ENCODE measurements around the gene MRPL10. TPM values are rescaled to one million over a fixed set of nuclear protein-coding genes. Genes with fewer than 3 reads are reported as not detected.

The MRPL10 gene
- total RNA-seq, 5 donors from 2014 or later (not counting 1 experiment from before 2014, with no cell fraction given) = 34.1 to 60.1 (median 41.6) TPM

- H3K4me1 ChIP-seq (ENCODE audit: control insufficient read depth in 1 of 2, extremely low read depth in 1 of 2, insufficient read depth in 2 of 2, low read length in 2 of 2) = peaks cover 3 to 22% of the 10 kb centered on the region in 2 experiments
Observed at GRCh38 chr17:47840742-47841487, 9.6 kb upstream of the MRPL10 start, which contains the start of gene SCRN2. TSS of gene SCRN2 (minus strand) at chr17:47841273. CDS start at chr17:47840843, 430 bp downstream.

GRCh38 chr17:47840001-47840741 lies 8.8 kb upstream of the MRPL10 start:
- no peak for ATAC-seq (replicated peaks in 1 of 4)
- Mint-ChIP-seq H3K36me3 (peaks cover 2% of the 10 kb centered on the region), H3K4me1 (peaks cover 36 to 42% (median 38%) of the 10 kb centered on the region in 3 donors), H3K9me3 (no peaks in the 10 kb centered on the region), H3K27me3 (peaks cover 8 to 13% of the 10 kb centered on the region in 2 donors), H3K27ac (peak overlapping the region in 1 of 2 donors; percentile 93), H3K4me3 (peak overlapping the region; percentile 94 to 96 (median 96))
- H3K27ac ChIP-seq (ENCODE audit: low read length) = no peak overlapping the region
- CTCF ChIA-PET = interaction anchor here (0.6 to 3.2 kb wide), 11 partner anchors 9 to 181 kb away, joined by 3 to 27 read pairs (median 4); partner anchors contain the start of genes CDK5RAP3 (in 1 of the 2), LRRC46 (in 1 of the 2), MRPL10 (in 1 of the 2) and PNPO (in 1 of the 2)
- WGBS (ENCODE audit: insufficient coverage) = 56% methylated on average over 11 of the region's 17 CpGs
- H3K36me3 ChIP-seq (ENCODE audit: control insufficient read depth in 2 of 2, extremely low read depth in 1 of 2, insufficient read depth in 1 of 2, low read length in 1 of 2) = peaks cover 16 to 20% of the 10 kb centered on the region in 2 donors
- H3K4me1 ChIP-seq (ENCODE audit: control insufficient read depth in 1 of 2, extremely low read depth in 1 of 2, insufficient read depth in 2 of 2, low read length in 2 of 2) = peaks cover 3 to 30% of the 10 kb centered on the region in 2 experiments
- no peak for DNase-seq
- peak overlapping the region; percentile 72 to 94 for H3K4me3 ChIP-seq (ENCODE audit: control insufficient read depth in 1 of 2, extremely low read depth in 1 of 2, low read length in 1 of 2)
- H3K27me3 ChIP-seq (replicated peaks in 1 of 2; ENCODE audit: control insufficient read depth in 2 of 2, extremely low read depth in 1 of 2, insufficient read depth in 2 of 2, low read length in 1 of 2) = peaks cover 0 to 16% of the 10 kb centered on the region in 2 experiments
- no peaks in the 10 kb centered on the region for H3K9me3 ChIP-seq
- POLR2A ChIA-PET = interaction anchor here (0.6 to 1.6 kb wide), 2 partner anchors 54 to 85 kb away, joined by 4 to 5 read pairs; no protein-coding TSS in a partner anchor

More at GRCh38 chr17:47840742-47841487, 9.6 kb upstream of the MRPL10 start, which contains the start of gene SCRN2:
- H3K36me3 Mint-ChIP-seq = peaks cover 2% of the 10 kb centered on the region
- POLR2A ChIA-PET = interaction anchor here (1.0 to 1.6 kb wide), 2 partner anchors 9 to 53 kb away, joined by 4 read pairs; partner anchors contain the start of genes LRRC46 (in 1 of the 2) and MRPL10 (in 1 of the 2)
- ATAC-seq (replicated peaks in 1 of 4) (peak; percentile 89 to 93 (median 90)), DNase-seq (peak; percentile 53 to 89 (median 75))
- peaks cover 30 to 35% (median 31%) of the 10 kb centered on the region in 3 donors for H3K4me1 Mint-ChIP-seq
- WGBS (ENCODE audit: insufficient coverage) = under 1% methylated on average over 50 of the region's 55 CpGs
- H3K9me3 Mint-ChIP-seq = no peaks in the 10 kb centered on the region
- H3K27me3 Mint-ChIP-seq = peaks cover 15 to 21% of the 10 kb centered on the region in 2 donors
- Histone ChIP-seq H3K27me3 (replicated peaks in 1 of 2; ENCODE audit: control insufficient read depth in 2 of 2, extremely low read depth in 1 of 2, insufficient read depth in 2 of 2, low read length in 1 of 2) (peaks cover 4 to 24% of the 10 kb centered on the region in 2 experiments), H3K9me3 (no peaks in the 10 kb centered on the region), H3K36me3 (ENCODE audit: control insufficient read depth in 2 of 2, extremely low read depth in 1 of 2, insufficient read depth in 1 of 2, low read length in 1 of 2) (peaks cover 16 to 20% of the 10 kb centered on the region in 2 donors), H3K4me3 (ENCODE audit: control insufficient read depth in 1 of 2, extremely low read depth in 1 of 2, low read length in 1 of 2) (peak within 1 kb of the TSS; percentile 72 to 94), H3K27ac (ENCODE audit: low read length) (peak within 1 kb of the TSS; percentile 60)
- CTCF ChIA-PET = interaction anchor here (0.6 to 3.2 kb wide), 19 partner anchors 10 to 182 kb away, joined by 3 to 27 read pairs (median 4); partner anchors contain the start of genes CDK5RAP3 (in 1 of the 2), LRRC46 (in 1 of the 2), MRPL10 (in 1 of the 2) and PNPO (in 1 of the 2)
- peak within 1 kb of the TSS; percentile 85 to 93 for H3K27ac Mint-ChIP-seq
- peak within 1 kb of the TSS; percentile 94 to 96 (median 96) for H3K4me3 Mint-ChIP-seq

GRCh38 chr17:47839071-47839470 lies 7.7 kb upstream of the MRPL10 start:
- H3K9me3 ChIP-seq = no peaks in the 10 kb centered on the region
- Mint-ChIP-seq H3K27ac (no peak overlapping the region), H3K4me1 (peaks cover 47 to 53% (median 49%) of the 10 kb centered on the region in 3 donors), H3K27me3 (peaks cover 0 to 3% of the 10 kb centered on the region in 2 donors), H3K36me3 (peaks cover 2% of the 10 kb centered on the region), H3K9me3 (no peaks in the 10 kb centered on the region), H3K4me3 (peak overlapping the region; percentile 25 to 96 (median 28))
- H3K27me3 ChIP-seq (replicated peaks in 1 of 2; ENCODE audit: control insufficient read depth in 2 of 2, extremely low read depth in 1 of 2, insufficient read depth in 2 of 2, low read length in 1 of 2) = peaks cover 0 to 6% of the 10 kb centered on the region in 2 experiments
- WGBS (ENCODE audit: insufficient coverage) = no CpG with 5 or more reads among the region's 5 CpGs
- H3K36me3 ChIP-seq (ENCODE audit: control insufficient read depth in 2 of 2, extremely low read depth in 1 of 2, insufficient read depth in 1 of 2, low read length in 1 of 2) = peaks cover 16 to 20% of the 10 kb centered on the region in 2 donors
- no peak overlapping the region for H3K27ac ChIP-seq (ENCODE audit: low read length)
- ChIA-PET POLR2A (no interaction called here), CTCF (no interaction called here)
- no peak overlapping the region for H3K4me3 ChIP-seq (ENCODE audit: control insufficient read depth in 1 of 2, extremely low read depth in 1 of 2, low read length in 1 of 2)
- no peak for ATAC-seq (replicated peaks in 1 of 4)
- H3K4me1 ChIP-seq (ENCODE audit: control insufficient read depth in 1 of 2, extremely low read depth in 1 of 2, insufficient read depth in 2 of 2, low read length in 2 of 2) = peaks cover 10 to 41% of the 10 kb centered on the region in 2 experiments
- DNase-seq = no peak

GRCh38 chr17:47838636-47839035 lies 7.3 kb upstream of the MRPL10 start:
- Histone ChIP-seq H3K27me3 (replicated peaks in 1 of 2; ENCODE audit: control insufficient read depth in 2 of 2, extremely low read depth in 1 of 2, insufficient read depth in 2 of 2, low read length in 1 of 2) (peaks cover 0 to 1% of the 10 kb centered on the region in 2 experiments), H3K4me1 (ENCODE audit: control insufficient read depth in 1 of 2, extremely low read depth in 1 of 2, insufficient read depth in 2 of 2, low read length in 2 of 2) (peaks cover 11 to 45% of the 10 kb centered on the region in 2 experiments), H3K9me3 (no peaks in the 10 kb centered on the region), H3K27ac (ENCODE audit: low read length) (no peak overlapping the region), H3K4me3 (ENCODE audit: control insufficient read depth in 1 of 2, extremely low read depth in 1 of 2, low read length in 1 of 2) (no peak overlapping the region), H3K36me3 (ENCODE audit: control insufficient read depth in 2 of 2, extremely low read depth in 1 of 2, insufficient read depth in 1 of 2, low read length in 1 of 2) (peaks cover 16 to 20% of the 10 kb centered on the region in 2 donors)
- H3K4me3 Mint-ChIP-seq = no peak overlapping the region
- POLR2A ChIA-PET = no interaction called here
- no peak for ATAC-seq (replicated peaks in 1 of 4)
- peaks cover 2% of the 10 kb centered on the region for H3K36me3 Mint-ChIP-seq
- CTCF ChIA-PET = no interaction called here
- no peak overlapping the region for H3K27ac Mint-ChIP-seq
- peaks cover 0 to 2% of the 10 kb centered on the region in 2 donors for H3K27me3 Mint-ChIP-seq
- 100% methylated on average over 6 of the region's 13 CpGs for WGBS (ENCODE audit: insufficient coverage)
- peaks cover 49 to 57% (median 51%) of the 10 kb centered on the region in 3 donors for H3K4me1 Mint-ChIP-seq
- H3K9me3 Mint-ChIP-seq = no peaks in the 10 kb centered on the region
- DNase-seq = no peak

GRCh38 chr17:47837401-47838039 lies 6.2 kb upstream of the MRPL10 start:
- Mint-ChIP-seq H3K4me1 (peaks cover 44 to 58% (median 52%) of the 10 kb centered on the region in 3 donors), H3K9me3 (no peaks in the 10 kb centered on the region), H3K4me3 (no peak overlapping the region), H3K27me3 (no peaks in the 10 kb centered on the region), H3K36me3 (peaks cover 2% of the 10 kb centered on the region), H3K27ac (no peak overlapping the region)
- no peaks in the 10 kb centered on the region for H3K27me3 ChIP-seq (replicated peaks in 1 of 2; ENCODE audit: control insufficient read depth in 2 of 2, extremely low read depth in 1 of 2, insufficient read depth in 2 of 2, low read length in 1 of 2)
- H3K4me3 ChIP-seq (ENCODE audit: control insufficient read depth in 1 of 2, extremely low read depth in 1 of 2, low read length in 1 of 2) = no peak overlapping the region
- POLR2A ChIA-PET = no interaction called here
- peaks cover 16 to 20% of the 10 kb centered on the region in 2 donors for H3K36me3 ChIP-seq (ENCODE audit: control insufficient read depth in 2 of 2, extremely low read depth in 1 of 2, insufficient read depth in 1 of 2, low read length in 1 of 2)
- ATAC-seq (replicated peaks in 1 of 4) = no peak
- CTCF ChIA-PET = no interaction called here
- no peak overlapping the region for H3K27ac ChIP-seq (ENCODE audit: low read length)
- peaks cover 11 to 45% of the 10 kb centered on the region in 2 experiments for H3K4me1 ChIP-seq (ENCODE audit: control insufficient read depth in 1 of 2, extremely low read depth in 1 of 2, insufficient read depth in 2 of 2, low read length in 2 of 2)
- WGBS (ENCODE audit: insufficient coverage) = 95% methylated on average over 11 of the region's 13 CpGs
- H3K9me3 ChIP-seq = no peaks in the 10 kb centered on the region
- no peak for DNase-seq
